T47D (cell line): ENCODE data around the gene ATP9A.
"Not testable (repeated sequence)": the region's sequence is repeated elsewhere in the genome, so short reads cannot be mapped to it uniquely, and the experiment has no call there.

Experiments used
- DNase-seq, 2 experiments: peaks; one replicate each; pipeline versions ENCODE4 v3.0.0 to v3.0.0-alpha.2; 2011 to 2012; ENCODE audit warnings: low read depth in 1 of 2, low spot score in 1 of 2
- JUND ChIP-seq: IDR thresholded peaks from 2 replicates; pipeline ENCODE4 v1.6.1; 2012; ENCODE audit warnings: low read depth
- in situ Hi-C: cut with HindIII; loops from 2 replicates; pipeline ENCODE4 v1.10.0; 2016; ENCODE audit warnings: low sequenced_read_pairs, low pct_unique_long_range_greater_than_20kb

ATP9A gene

GRCh38 chr20:51767867-51768758 is at the start of gene ATP9A:
Gene ATP9A, minus strand, starts transcription at chr20:51768390. Its CDS starts 21 bp downstream, at chr20:51768369.
- no peak for TF ChIP-seq JUND
- peak; percentile 42 to 65 for DNase-seq

GRCh38 chr20:51816856-51817255 is 48.7 kb upstream of the ATP9A start:
- in situ Hi-C loops: not testable (repeated sequence)

More at GRCh38 chr20:51767867-51768758, at the start of gene ATP9A:
- in situ Hi-C loops: no loop called here

GRCh38 chr20:51815383-51816076 is 47.3 kb upstream of the ATP9A start:
- DNase-seq: no peak
- TF ChIP-seq JUND: no peak
- in situ Hi-C loops: no loop called here

More at GRCh38 chr20:51816856-51817255, 48.7 kb upstream of the ATP9A start:
- not testable (repeated sequence) for DNase-seq

- in situ Hi-C loops: no loop called here
- no peak for TF ChIP-seq JUND
- DNase-seq: no peak
Observed at GRCh38 chr20:51812861-51813260, 44.7 kb upstream of the ATP9A start.

- no peak for TF ChIP-seq JUND
- no peak for DNase-seq
- in situ Hi-C loops: no loop called here
Observed at GRCh38 chr20:51811514-51812128, 43.4 kb upstream of the ATP9A start.

GRCh38 chr20:51811042-51811355 is 42.8 kb upstream of the ATP9A start:
- no peak for DNase-seq
- in situ Hi-C loops: no loop called here
- TF ChIP-seq JUND: no peak

GRCh38 chr20:51810155-51811041 is 42.2 kb upstream of the ATP9A start:
- DNase-seq: peak in 1 of 2 experiments; percentile 15
- in situ Hi-C loops: no loop called here
- TF ChIP-seq JUND: no peak

GRCh38 chr20:51807720-51808250 is 39.6 kb upstream of the ATP9A start:
- no peak for TF ChIP-seq JUND
- no peak for DNase-seq
- in situ Hi-C loops: no loop called here

- DNase-seq: no peak
- TF ChIP-seq JUND: no peak
- in situ Hi-C loops: no loop called here
Observed at GRCh38 chr20:51804754-51805153, 36.6 kb upstream of the ATP9A start.

GRCh38 chr20:51803148-51803854 is 35.1 kb upstream of the ATP9A start:
- TF ChIP-seq JUND: no peak
- in situ Hi-C loops: no loop called here
- DNase-seq: no peak

- no peak for DNase-seq
- in situ Hi-C loops: no loop called here
- TF ChIP-seq JUND: no peak
Observed at GRCh38 chr20:51802170-51802751, 34.1 kb upstream of the ATP9A start, which contains the start of gene SALL4. Gene SALL4, minus strand, starts transcription at chr20:51802521. Its CDS starts 113 bp downstream, at chr20:51802408.
